Glomerular visceral epithelial cell (primary cell): ENCODE data around the gene HNRNPL.
"Not testable (repeated sequence)": the region's sequence is repeated elsewhere in the genome, so short reads cannot be mapped to it uniquely, and the experiment has no call there.

Experiments used
- DNase-seq: peaks from one replicate; pipeline ENCODE4 v3.0.0-alpha.2; 2016; ENCODE audit errors: extremely low spot score

HNRNPL gene

DNA sequence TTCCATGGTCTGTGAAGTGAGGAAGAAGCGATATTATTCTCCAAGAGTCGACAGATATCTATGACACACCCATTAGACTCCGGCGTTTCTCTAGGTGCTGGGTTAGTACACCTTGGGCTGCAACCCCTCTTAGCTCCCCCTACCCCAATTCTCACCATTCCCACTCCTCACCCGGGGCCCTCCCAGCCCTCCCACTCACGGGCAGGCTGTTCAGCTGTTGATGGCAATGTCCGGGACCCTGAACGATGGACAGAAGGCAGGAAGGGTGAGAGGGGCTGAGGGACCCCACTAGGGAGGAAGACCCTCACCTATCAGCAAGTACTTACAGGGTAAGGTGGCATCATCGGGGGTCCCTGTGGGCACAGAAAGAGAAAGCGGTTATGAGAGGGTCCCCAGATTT is 46.2 kb downstream of the HNRNPL start:
- no peak for DNase-seq

- no peak for DNase-seq
Measured at GRCh38 chr19:38801359-38802095, 48.3 kb downstream of the HNRNPL start.

DNA sequence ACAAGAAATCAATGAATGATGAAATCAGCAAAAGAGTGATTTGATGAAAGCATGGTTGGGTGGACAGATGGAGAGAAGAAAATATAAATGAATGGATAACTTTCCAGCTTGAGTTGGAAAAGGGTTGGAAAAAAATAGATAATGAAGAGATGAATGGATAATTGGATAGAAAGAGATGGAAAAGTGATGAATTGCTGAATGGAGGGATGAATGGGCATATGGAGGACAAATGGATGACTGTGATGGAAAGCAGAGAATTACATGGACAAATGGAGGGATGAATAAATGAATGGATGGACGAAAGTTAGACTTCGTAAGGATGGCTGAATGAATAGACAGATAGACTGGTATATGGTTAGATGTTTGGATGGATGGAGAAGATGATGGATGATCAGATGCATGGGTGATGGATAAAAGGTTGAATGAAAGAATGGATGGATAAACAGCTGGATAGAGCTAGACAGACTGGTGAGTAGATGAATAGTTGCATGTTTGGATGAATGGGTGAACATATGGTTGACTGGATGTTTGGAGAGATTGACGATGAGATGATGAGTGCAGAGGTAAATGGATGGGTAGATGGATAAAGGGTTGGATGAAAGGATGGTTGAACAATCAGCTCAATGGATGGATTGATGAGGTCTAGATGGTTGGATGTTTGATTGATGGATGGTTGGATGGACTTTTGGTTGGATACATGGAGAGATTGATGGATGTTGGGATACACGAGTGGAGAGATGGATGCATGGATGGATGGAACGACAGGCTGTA is 49.0 kb downstream of the HNRNPL start:
- DNase-seq, result no peak

- DNase-seq, result no peak
Measured at GRCh38 chr19:38799104-38799503, 50.7 kb downstream of the HNRNPL start.

DNA sequence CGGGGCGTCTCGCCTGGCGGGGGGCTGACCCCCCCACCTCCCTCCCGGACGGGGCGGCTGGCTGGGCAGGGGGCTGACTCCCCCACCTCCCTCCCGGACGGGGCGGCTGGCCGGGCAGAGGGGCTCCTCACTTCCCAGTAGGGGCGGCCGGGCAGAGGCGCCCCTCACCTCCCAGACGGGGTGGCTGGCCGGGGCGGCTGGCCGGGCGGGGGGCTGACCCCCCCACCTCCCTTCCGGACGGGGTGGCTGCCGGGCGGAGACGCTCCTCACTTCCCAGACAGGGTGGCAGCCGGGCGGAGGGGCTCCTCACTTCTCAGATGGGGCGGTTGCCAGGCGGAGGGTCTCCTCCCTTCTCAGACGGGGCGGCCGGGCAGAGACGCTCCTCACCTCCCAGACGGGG is 52.0 kb downstream of the HNRNPL start:
- not testable (repeated sequence) for DNase-seq

GRCh38 chr19:38796154-38796553 is 53.6 kb downstream of the HNRNPL start:
- no peak for DNase-seq

DNA sequence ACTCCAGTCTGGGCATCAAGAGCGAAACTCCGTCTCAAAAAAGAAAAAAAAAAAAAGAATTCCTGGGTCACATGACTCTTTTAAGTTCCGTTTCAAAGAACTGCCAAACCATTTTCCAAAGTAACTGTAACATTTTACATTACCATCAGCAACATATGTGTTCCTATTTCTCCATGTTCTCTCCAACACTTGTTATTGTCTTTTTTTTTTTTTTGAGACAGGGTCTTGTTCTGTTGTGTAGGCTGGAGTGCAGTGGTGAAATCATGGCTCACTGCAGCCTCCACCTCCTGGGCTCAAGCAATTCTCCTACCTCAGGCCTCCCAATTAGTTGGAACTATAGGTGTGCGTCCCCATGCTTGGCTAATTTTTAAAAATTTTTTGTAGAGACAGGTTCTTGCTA is 54.2 kb downstream of the HNRNPL start:
- no peak for DNase-seq

DNA sequence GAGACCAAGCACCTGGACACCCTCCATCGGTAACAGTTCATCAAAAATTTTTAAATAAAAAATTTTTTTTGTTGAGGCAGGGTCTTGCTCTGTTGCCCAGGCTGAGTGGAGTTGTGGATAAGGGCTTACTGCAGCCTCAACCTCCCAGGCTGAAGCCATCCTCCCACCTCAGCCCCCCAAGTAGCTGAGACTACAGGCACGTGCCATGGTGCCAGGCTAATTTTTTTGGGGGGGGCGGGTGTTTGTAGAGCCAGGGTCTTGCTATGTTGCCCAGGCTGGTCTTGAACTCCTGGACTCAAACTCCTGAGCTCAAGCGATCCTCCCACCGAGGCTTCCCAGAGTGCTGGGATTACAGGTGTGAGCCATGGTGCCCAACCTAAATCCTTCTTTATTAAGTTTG is 56.1 kb downstream of the HNRNPL start:
- no peak for DNase-seq

DNA sequence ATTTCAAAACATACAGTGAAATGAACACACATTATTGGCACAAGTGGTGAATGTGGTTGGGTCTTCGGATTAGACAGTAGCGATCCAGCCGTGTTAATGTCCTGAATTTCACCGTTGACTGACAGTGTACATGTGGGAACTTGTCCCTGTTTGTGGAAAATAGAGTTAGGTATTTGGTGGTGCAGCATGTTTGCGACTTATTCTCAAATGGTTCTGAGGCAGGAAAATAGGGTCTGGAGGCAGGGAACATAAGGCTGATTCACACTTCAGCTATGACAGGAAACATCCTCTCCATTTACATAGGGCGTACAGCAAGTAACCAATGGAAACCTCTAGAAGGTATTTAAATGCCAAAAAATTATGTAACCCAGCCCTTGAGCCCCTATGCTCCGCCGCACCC is 56.6 kb downstream of the HNRNPL start:
- DNase-seq, result peak; percentile 16

GRCh38 chr19:38792250-38793111 is 57.3 kb downstream of the HNRNPL start:
- no peak for DNase-seq

DNA sequence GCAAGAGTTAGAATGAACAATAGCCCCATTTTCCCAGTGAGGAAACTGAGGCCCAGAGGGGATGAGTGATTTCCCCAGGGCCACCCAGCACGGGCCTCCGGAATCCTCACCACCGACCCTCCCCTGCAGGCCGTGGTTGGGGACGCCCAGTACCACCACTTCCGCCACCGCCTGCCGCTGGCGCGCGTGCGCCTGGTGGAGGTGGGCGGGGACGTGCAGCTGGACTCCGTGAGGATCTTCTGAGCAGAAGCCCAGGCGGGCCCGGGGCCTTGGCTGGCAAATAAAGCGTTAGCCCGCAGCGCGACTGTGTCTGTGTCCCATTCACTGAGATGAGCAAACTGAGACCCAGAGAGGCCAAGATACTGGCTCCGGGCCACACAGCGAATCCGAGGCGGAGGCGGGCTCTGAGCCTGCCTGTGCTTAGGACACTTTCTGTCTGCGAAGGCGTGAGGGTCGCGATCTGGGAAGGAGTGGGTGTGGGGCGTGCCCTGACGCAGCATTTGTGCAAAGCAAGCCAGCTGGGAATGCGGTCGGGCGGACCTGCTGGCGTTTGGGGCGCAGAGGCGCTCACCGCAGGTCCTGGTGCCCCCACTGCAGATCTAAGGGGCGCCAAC is 58.2 kb downstream of the HNRNPL start:
- not testable (repeated sequence) for DNase-seq

GRCh38 chr19:38790507-38791403 is 59.0 kb downstream of the HNRNPL start:
- not testable (repeated sequence) for DNase-seq

DNA sequence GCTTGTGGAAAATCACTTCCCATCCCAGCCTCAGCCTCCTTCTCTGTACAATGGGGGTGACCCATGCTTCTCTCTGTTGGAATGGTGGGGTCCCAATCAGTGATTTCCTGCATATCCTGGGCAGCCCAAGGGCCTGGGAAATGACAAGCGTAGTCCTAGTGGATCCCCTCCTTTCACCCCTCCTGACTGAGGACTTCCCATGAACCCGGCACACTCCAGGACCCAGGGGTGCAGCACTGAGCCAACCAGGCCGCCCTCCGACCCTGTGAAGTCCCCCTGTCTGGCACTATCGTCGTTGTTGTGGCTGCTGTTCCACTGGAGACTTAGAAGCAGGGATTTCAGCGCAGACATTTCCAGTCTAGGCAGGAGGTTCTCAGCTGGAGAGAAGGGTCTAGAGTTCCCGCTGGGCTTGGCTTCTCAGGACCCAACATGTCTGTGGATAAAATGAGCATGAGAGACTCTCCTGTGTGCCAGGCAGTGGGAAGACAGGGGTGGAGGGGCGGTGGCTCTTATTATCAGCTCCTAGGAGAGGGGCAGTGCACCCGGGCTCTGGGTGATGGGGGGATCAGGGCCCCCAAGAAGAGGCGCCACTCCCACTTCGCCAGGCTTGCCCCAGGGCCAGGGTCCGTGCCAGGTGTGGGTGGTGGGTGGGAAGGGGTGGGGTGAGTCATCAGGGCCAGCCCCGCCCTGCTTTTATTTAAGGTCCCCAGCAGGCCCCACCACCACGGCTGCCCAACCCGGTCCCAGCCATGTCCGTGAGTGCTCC is 61.1 kb downstream of the HNRNPL start, which contains the start of gene LGALS7B:
Gene LGALS7B (plus strand): TSS at position 723 of the 766 bp plus-strand sequence. CDS start 27 bp downstream, at position 750.
- no peak for DNase-seq

GRCh38 chr19:38786572-38787265 is 63.1 kb downstream of the HNRNPL start:
- DNase-seq, result no peak
